H9 (cell line): ENCODE measurements around the gene ASTN2. TPM values are rescaled to one million over a fixed set of nuclear protein-coding genes. Genes with fewer than 3 reads are reported as not detected.

ENCODE experiments used
- DNase-seq: peaks from one replicate; pipeline ENCODE4 v3.0.0-alpha.2; 2017
- H2AFZ ChIP-seq: one replicate; pipeline ENCODE4 v1.6.1; 2013; ENCODE audit warnings: mild to moderate bottlenecking, low read length, control low read depth, moderate library complexity
- H2AK5ac ChIP-seq: 2 replicates; pipeline ENCODE4 v1.6.1; 2013; ENCODE audit warnings: low read length, control low read depth, mixed read lengths; ENCODE audit not compliant: insufficient read length
- H2BK120ac ChIP-seq: one replicate; pipeline ENCODE4 v1.6.1; 2013; ENCODE audit warnings: low read depth, mild to moderate bottlenecking, low read length, control low read depth, inconsistent platforms; ENCODE audit not compliant: poor library complexity, severe bottlenecking
- H2BK12ac ChIP-seq: 2 replicates; pipeline ENCODE4 v1.6.1; 2013; ENCODE audit warnings: low read length, control low read depth, mixed read lengths, low read depth; ENCODE audit not compliant: insufficient read length
- H2BK15ac ChIP-seq: 2 replicates; pipeline ENCODE4 v1.6.1; 2013; ENCODE audit warnings: low read depth, low read length, control low read depth
- H2BK20ac ChIP-seq: one replicate; pipeline ENCODE4 v1.6.1; 2013; ENCODE audit warnings: low read depth, mild to moderate bottlenecking, low read length, control low read depth, inconsistent platforms; ENCODE audit not compliant: poor library complexity, severe bottlenecking
- H2BK5ac ChIP-seq: 2 replicates; pipeline ENCODE4 v1.6.1; 2013; ENCODE audit warnings: low read length, control low read depth, mixed read lengths; ENCODE audit not compliant: insufficient read length
- H3K14ac ChIP-seq: 2 replicates; pipeline ENCODE4 v1.6.1; 2013; ENCODE audit warnings: low read length, control low read depth; ENCODE audit not compliant: insufficient read depth
- H3K18ac ChIP-seq: 2 replicates; pipeline ENCODE4 v1.6.1; 2013; ENCODE audit warnings: low read depth, mild to moderate bottlenecking, mixed read lengths, low read length, control low read depth; ENCODE audit not compliant: insufficient read length
- H3K23ac ChIP-seq: 2 replicates; pipeline ENCODE4 v1.6.1; 2013; ENCODE audit warnings: low read length, control low read depth, mixed read lengths, low read depth; ENCODE audit not compliant: insufficient read length
- H3K23me2 ChIP-seq: 2 replicates; pipeline ENCODE4 v1.6.1; 2013; ENCODE audit warnings: low read depth, mild to moderate bottlenecking, mixed read lengths, low read length, control low read depth; ENCODE audit not compliant: insufficient read length, poor library complexity, severe bottlenecking
- H3K27ac ChIP-seq: 2 replicates; pipeline ENCODE4 v1.5.1; 2013; ENCODE audit warnings: low read length, control low read depth, mixed read lengths, low read depth; ENCODE audit not compliant: insufficient read length
- H3K27me3 ChIP-seq: 2 replicates; pipeline ENCODE4 v1.6.1; 2013; ENCODE audit warnings: low read length, control low read depth, inconsistent platforms; ENCODE audit not compliant: insufficient read depth
- H3K4ac ChIP-seq: 2 replicates; pipeline ENCODE4 v1.6.1; 2013; ENCODE audit warnings: low read depth, mild to moderate bottlenecking, control low read depth, inconsistent platforms, low read length, moderate library complexity
- H3K4me1 ChIP-seq: 2 replicates; pipeline ENCODE4 v1.6.1; 2013; ENCODE audit warnings: low read length, control low read depth, inconsistent platforms; ENCODE audit not compliant: insufficient read depth
- H3K4me2 ChIP-seq: 2 replicates; pipeline ENCODE4 v1.6.1; 2013; ENCODE audit warnings: low read length, control low read depth, mixed read lengths; ENCODE audit not compliant: insufficient read length, insufficient read depth
- H3K56ac ChIP-seq: 2 replicates; pipeline ENCODE4 v1.6.1; 2013; ENCODE audit warnings: low read depth, mild to moderate bottlenecking, mixed read lengths, low read length, control low read depth; ENCODE audit not compliant: insufficient read length
- H3K79me1 ChIP-seq: 2 replicates; pipeline ENCODE4 v1.6.1; 2013; ENCODE audit warnings: low read depth, mild to moderate bottlenecking, moderate library complexity, low read length, control low read depth, inconsistent platforms; ENCODE audit not compliant: insufficient read depth, poor library complexity, severe bottlenecking
- H3K79me2 ChIP-seq: 2 replicates; pipeline ENCODE4 v1.6.1; 2013; ENCODE audit warnings: low read length, control low read depth, inconsistent platforms; ENCODE audit not compliant: insufficient read depth
- H3K9ac ChIP-seq: 2 replicates; pipeline ENCODE4 v1.6.1; 2013; ENCODE audit warnings: low read length, control low read depth, mixed read lengths; ENCODE audit not compliant: insufficient read length; ENCODE audit errors: extremely low read depth
- H3K9me3 ChIP-seq: one replicate; pipeline ENCODE4 v1.6.1; 2013; ENCODE audit warnings: low read depth, low read length, inconsistent platforms; ENCODE audit not compliant: control insufficient read depth
- H3T11ph ChIP-seq: one replicate; pipeline ENCODE4 v1.6.1; 2013; ENCODE audit warnings: mild to moderate bottlenecking, low read length, control low read depth, inconsistent platforms
- H4K20me1 ChIP-seq: one replicate; pipeline ENCODE4 v1.6.1; 2013; ENCODE audit not compliant: control insufficient read depth, insufficient read length, insufficient read depth
- H4K5ac ChIP-seq: 2 replicates; pipeline ENCODE4 v1.6.1; 2013; ENCODE audit warnings: low read depth, mild to moderate bottlenecking, mixed read lengths, low read length, control low read depth; ENCODE audit not compliant: insufficient read length
- H4K8ac ChIP-seq: replicated peaks from 2 replicates; pipeline ENCODE4 v1.6.1; 2013; ENCODE audit warnings: low read length, control low read depth, mixed read lengths, low read depth; ENCODE audit not compliant: insufficient read length
- H4K91ac ChIP-seq: 2 replicates; pipeline ENCODE4 v1.6.1; 2013; ENCODE audit warnings: low read depth, mild to moderate bottlenecking, moderate library complexity, mixed read lengths, low read length, control low read depth; ENCODE audit not compliant: insufficient read length
- H3K27ac Mint-ChIP-seq, 3 experiments: 2 replicates in 2 of 3; 3 replicates in 1 of 3; pipeline ENCODE4 v1.8.0; 2020 to 2021; ENCODE audit warnings: mixed read lengths in 3 of 3, mild to moderate bottlenecking in 1 of 3, moderate library complexity in 1 of 3
- H3K27me3 Mint-ChIP-seq: 2 replicates; pipeline ENCODE4 v1.8.0; 2021; ENCODE audit warnings: low read depth, mild to moderate bottlenecking, moderate library complexity, mixed read lengths
- H3K36me3 Mint-ChIP-seq, 3 experiments: 2 replicates in 2 of 3; 3 replicates in 1 of 3; pipeline ENCODE4 v1.8.0; 2020 to 2021; ENCODE audit warnings: low read depth in 3 of 3, mixed read lengths in 3 of 3; ENCODE audit not compliant: insufficient read depth in 1 of 3
- H3K4me1 Mint-ChIP-seq, 2 experiments: 2 replicates each; pipeline ENCODE4 v1.8.0; 2020; ENCODE audit warnings: mixed read lengths in 2 of 2
- H3K4me3 Mint-ChIP-seq, 2 experiments: 2 replicates in 1 of 2; 3 replicates in 1 of 2; pipeline ENCODE4 v1.8.0; 2020 to 2021; ENCODE audit warnings: mild to moderate bottlenecking in 2 of 2, mixed read lengths in 2 of 2, moderate library complexity in 1 of 2
- H3K9me3 Mint-ChIP-seq, 2 experiments: 2 replicates in 1 of 2; 3 replicates in 1 of 2; pipeline ENCODE4 v1.8.0; 2020; ENCODE audit warnings: mild to moderate bottlenecking in 2 of 2, mixed read lengths in 2 of 2, moderate library complexity in 1 of 2
- CTCF ChIP-seq: fragments of 200-600 bp; sonication (generic); conservative IDR thresholded peaks from 3 replicates; pipeline ENCODE4 v1.8.0; 2021; ENCODE audit warnings: antibody characterized with exemption, mild to moderate bottlenecking
- WGBS: extraction: QIAGEN DNeasy Blood & Tissue Kit; methylation state at CpG from one replicate; pipeline ENCODE4 v1.1.7; 2013; ENCODE audit warnings: missing lambda C conversion rate, low lambda C conversion rate, mixed read lengths; ENCODE audit not compliant: insufficient read length; ENCODE audit errors: extremely low coverage; 5-methylcytosine and 5-hydroxymethylcytosine counted together
- total RNA-seq: library from RNA; stranded (reverse); gene quantifications from 2 replicates; pipeline ENCODE4 v1.2.1, GENCODE V29; 2021

The ASTN2 gene
- total RNA-seq, 1 experiment from 2014 or later, result 9.7 TPM

- Histone ChIP-seq H3K27ac (no peak overlapping the region), H3K18ac (no peak overlapping the region), H2BK12ac (no peak overlapping the region), H4K91ac (no peak overlapping the region), H3K56ac (no peak overlapping the region), H3K4ac (no peak overlapping the region), H3K14ac (no peak overlapping the region), H3K4me1 (peaks cover 3% of the 10 kb centered on the region), H3K23me2 (no peaks in the 10 kb centered on the region), H3K27me3 (no peaks in the 10 kb centered on the region), H2AFZ (no peak overlapping the region), H3T11ph (no peak overlapping the region), H3K79me2 (no peaks in the 10 kb centered on the region), H2BK120ac (no peak overlapping the region), H3K9ac (no peak overlapping the region), H3K79me1 (no peaks in the 10 kb centered on the region), H2BK20ac (no peak overlapping the region), H3K23ac (no peak overlapping the region), H4K20me1 (no peaks in the 10 kb centered on the region), H2BK5ac (no peak overlapping the region), H3K4me2 (no peak overlapping the region), H2BK15ac (no peak overlapping the region), H3K9me3 (no peaks in the 10 kb centered on the region), H4K8ac (no peak overlapping the region), H2AK5ac (no peak overlapping the region), H4K5ac (no peak overlapping the region)
- Mint-ChIP-seq H3K4me1 (peaks cover 10 to 19% of the 10 kb centered on the region in 2 experiments), H3K27me3 (no peaks in the 10 kb centered on the region), H3K36me3 (no peaks in the 10 kb centered on the region), H3K4me3 (no peak overlapping the region), H3K27ac (no peak overlapping the region), H3K9me3 (no peaks in the 10 kb centered on the region)
- no CpG with 5 or more reads among the region's 3 CpGs for WGBS
- DNase-seq, result no peak
- no peak for TF ChIP-seq CTCF
Observed at GRCh38 chr9:117103438-117104110, 311.3 kb downstream of the ASTN2 start.
